Gastrocnemius medialis (tissue), 4 donors: ENCODE results near the gene RBMS3. TPM values are rescaled to one million over a fixed set of nuclear protein-coding genes. Genes with fewer than 3 reads are reported as not detected.
A peak's percentile ranks its signal among the peaks of the same experiment; 100 is the strongest.

Experiments
- ATAC-seq, 2 donors: fragments of 150-250 bp; one replicate each; pipeline ENCODE4 v1.9.1; 2016
- DNase-seq, 2 donors: peaks; one replicate each; pipeline ENCODE4 v3.0.0-alpha.2; 2019
- H3K27ac ChIP-seq, 4 donors: fragments of 200-600 bp; sonication (generic); 1 replicate in 1 of 4; 2 replicates in 3 of 4; pipeline ENCODE4 v1.5.1; 2016 to 2018; ENCODE audit warnings: mild to moderate bottlenecking in 2 of 4, moderate library complexity in 1 of 4
- H3K27me3 ChIP-seq, 3 donors: fragments of 200-600 bp; sonication (generic) in 2 of 3; 1 replicate in 1 of 3; 2 replicates in 2 of 3; pipeline versions ENCODE4 v1.5.1 to v1.6.0; 2016 to 2019; ENCODE audit warnings: mild to moderate bottlenecking in 1 of 3, moderate library complexity in 1 of 3
- H3K36me3 ChIP-seq, 2 donors: fragments of 200-600 bp; sonication (generic) in 1 of 2; one replicate each; pipeline ENCODE4 v1.5.1; 2017 to 2018
- H3K4me1 ChIP-seq, 2 donors: fragments of 200-600 bp; sonication (generic) in 1 of 2; one replicate each; pipeline ENCODE4 v1.5.1; 2016 to 2017; ENCODE audit warnings: mild to moderate bottlenecking in 2 of 2
- H3K4me3 ChIP-seq, 4 donors: fragments of 200-600 bp; sonication (generic) in 3 of 4; 1 replicate in 1 of 4; 2 replicates in 3 of 4; pipeline ENCODE4 v1.5.1; 2016 to 2019; ENCODE audit warnings: mild to moderate bottlenecking in 2 of 4
- H3K9me3 ChIP-seq, 3 donors: fragments of 200-600 bp; sonication (generic) in 2 of 3; 1 replicate in 1 of 3; 2 replicates in 2 of 3; pipeline ENCODE4 v1.5.1; 2016 to 2019
- CTCF ChIP-seq, 5 experiments: fragments of 450-650 bp in 3 of 5; fragments of 200-600 bp in 2 of 5; sonication (generic) in 2 of 5; IDR thresholded peaks in 4 of 5; conservative IDR thresholded peaks in 1 of 5; 1 replicate in 4 of 5; 2 replicates in 1 of 5; pipeline ENCODE4 v1.5.1; 2016 to 2019; ENCODE audit warnings: antibody characterized with exemption in 5 of 5, mild to moderate bottlenecking in 3 of 5, moderate library complexity in 3 of 5
- POLR2A ChIP-seq, 2 donors: fragments of 450-650 bp; IDR thresholded peaks; one replicate each; pipeline ENCODE4 v1.6.1; 2017; ENCODE audit warnings: antibody characterized with exemption in 2 of 2, mild to moderate bottlenecking in 2 of 2, moderate library complexity in 2 of 2
- in situ Hi-C, 4 donors: fragments of 200-750 bp; cut with MboI; loops; one replicate each; pipeline versions ENCODE4 v1.15.0 to v1.8.0; 2017; ENCODE audit warnings: low sequenced_read_pairs in 4 of 4
- intact Hi-C: fragments of 100-400 bp; cut with DNase I; formaldehyde crosslinking; loops from one replicate; pipeline ENCODE4 v1.15.1; 2023; ENCODE audit warnings: low total_unique reads
- total RNA-seq, 4 donors: library from RNA; depleted of rRNA; stranded (reverse); fragments of >200 nt; gene quantifications; one replicate each; pipeline versions ENCODE4 v1.1.0 to v1.2.3, GENCODE V29; 2016

RBMS3 gene
- total RNA-seq, 4 donors from 2014 or later, result 16.1 to 38.8 (median 22.7) TPM

GRCh38 chr3:29751647-29752314 is 470.9 kb downstream of the RBMS3 start:
- Histone ChIP-seq H3K4me3 (no peak overlapping the region), H3K4me1 (peaks cover 0 to 15% of the 10 kb centered on the region in 2 donors), H3K27me3 (no peaks in the 10 kb centered on the region), H3K9me3 (no peaks in the 10 kb centered on the region), H3K27ac (no peak overlapping the region), H3K36me3 (no peaks in the 10 kb centered on the region)
- ATAC-seq, result no peak
- intact Hi-C loops (no loop called here), in situ Hi-C loops (loop anchor here in 3 of 4 donors (25.0 kb wide), 2 partner anchors 464 to 839 kb away; partner anchors contain the start of gene RBMS3 (in 3 of the 3))
- TF ChIP-seq CTCF (IDR thresholded peaks at IDR 0.05 in 4 of 5, conservative IDR thresholded peaks at IDR 0.05 in 1 of 5) (no peak), POLR2A (IDR thresholded peaks at IDR 0.05) (no peak)
- no peak for DNase-seq

DNA sequence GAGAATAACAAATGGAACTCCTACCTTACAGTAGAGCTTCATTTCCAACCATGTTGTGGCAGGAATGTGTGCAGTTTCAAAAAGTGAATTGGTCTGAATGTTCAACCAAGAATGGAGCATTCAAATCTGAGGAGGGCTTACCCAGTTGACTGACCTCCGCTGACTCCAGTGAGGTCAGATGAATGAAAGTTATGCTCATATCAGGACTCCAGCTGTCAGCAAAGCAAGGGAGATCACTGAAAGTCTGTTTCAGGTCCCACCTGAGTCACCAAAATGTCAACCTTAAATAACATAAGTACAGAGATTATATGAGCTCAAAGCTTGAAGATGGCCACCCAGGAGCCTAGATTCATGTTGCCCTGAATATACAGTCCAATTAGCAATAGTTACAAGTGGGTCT is 473.5 kb downstream of the RBMS3 start:
- ATAC-seq (no peak), DNase-seq (no peak)
- in situ Hi-C loops, result loop anchor here in 3 of 4 donors (25.0 kb wide), 2 partner anchors 467 to 842 kb away; partner anchors contain the start of gene RBMS3 (in 3 of the 3)
- Histone ChIP-seq H3K4me3 (no peak overlapping the region), H3K36me3 (no peaks in the 10 kb centered on the region), H3K9me3 (no peaks in the 10 kb centered on the region), H3K4me1 (peaks cover 26 to 27% of the 10 kb centered on the region in 2 donors), H3K27ac (no peak overlapping the region), H3K27me3 (no peaks in the 10 kb centered on the region)
- intact Hi-C loops, result no loop called here
- TF ChIP-seq CTCF (IDR thresholded peaks at IDR 0.05 in 4 of 5, conservative IDR thresholded peaks at IDR 0.05 in 1 of 5), result no peak
- no peak for TF ChIP-seq POLR2A (IDR thresholded peaks at IDR 0.05)

DNA sequence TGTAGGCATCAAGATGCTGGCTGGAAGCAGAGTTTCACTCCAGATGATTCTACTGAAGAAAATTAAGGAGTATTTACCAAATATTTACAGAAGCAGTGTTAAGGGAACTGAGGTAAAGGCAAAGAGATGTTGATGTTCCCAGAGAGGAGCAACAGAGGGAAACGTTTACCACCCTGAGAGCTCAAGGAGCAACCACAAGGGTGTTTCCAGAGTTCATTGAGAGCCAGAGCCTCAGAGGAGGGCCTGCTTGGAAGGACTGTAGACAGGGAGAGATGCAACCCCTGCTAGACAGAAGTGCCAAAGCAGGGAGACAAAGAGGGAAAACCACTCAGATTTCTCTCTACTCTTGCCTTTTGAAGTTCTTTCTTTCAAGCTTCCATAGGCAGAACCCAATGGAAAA is 474.5 kb downstream of the RBMS3 start:
- H3K27ac ChIP-seq, result peak overlapping the region in 2 of 4 donors; percentile 16 to 25
- H3K27me3 ChIP-seq, result no peaks in the 10 kb centered on the region
- in situ Hi-C loops (loop anchor here in 3 of 4 donors (25.0 kb wide), 2 partner anchors 468 to 843 kb away; partner anchors contain the start of gene RBMS3 (in 3 of the 3)), intact Hi-C loops (loop anchor here (5.0 kb wide), 1 partner anchor 113 kb away; no protein-coding TSS in a partner anchor)
- peaks cover 32 to 37% of the 10 kb centered on the region in 2 donors for H3K4me1 ChIP-seq
- DNase-seq (no peak), ATAC-seq (no peak)
- H3K36me3 ChIP-seq, result no peaks in the 10 kb centered on the region
- TF ChIP-seq POLR2A (IDR thresholded peaks at IDR 0.05) (no peak), CTCF (IDR thresholded peaks at IDR 0.05 in 4 of 5, conservative IDR thresholded peaks at IDR 0.05 in 1 of 5) (no peak)
- H3K9me3 ChIP-seq, result no peaks in the 10 kb centered on the region
- no peak overlapping the region for H3K4me3 ChIP-seq

DNA sequence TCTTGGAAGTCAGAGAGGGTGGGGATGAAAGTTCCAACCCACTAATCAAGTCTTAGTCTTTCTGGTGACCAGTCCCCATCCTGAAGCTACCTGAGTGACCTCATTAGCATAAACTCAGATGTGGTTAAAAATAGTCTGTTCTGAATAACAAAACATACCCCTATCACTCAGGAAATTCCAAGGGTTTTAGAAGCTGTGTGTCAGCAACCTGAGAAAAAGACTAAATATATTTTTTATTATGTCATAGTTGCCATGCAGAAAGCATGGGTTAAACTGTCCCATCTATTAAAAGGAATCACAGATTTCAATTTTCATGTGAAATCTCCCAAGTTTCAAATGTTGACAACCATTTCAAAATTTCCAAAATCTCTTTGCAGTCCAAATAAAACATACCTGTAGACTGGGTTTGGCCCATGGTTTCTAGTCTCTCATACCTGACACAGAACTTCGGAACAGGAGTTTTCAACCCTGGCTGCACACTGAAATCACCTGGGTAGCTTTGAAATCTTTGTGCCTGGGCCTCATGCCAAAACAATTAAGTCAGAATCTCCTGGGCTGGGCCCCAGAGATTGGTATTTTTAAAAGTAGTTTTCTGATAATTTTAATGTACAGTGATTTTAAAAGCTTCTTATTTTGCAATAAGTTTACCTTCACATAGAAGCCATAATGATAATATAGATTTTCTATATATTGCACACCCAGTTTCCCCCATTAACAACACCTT is 476.3 kb downstream of the RBMS3 start:
- in situ Hi-C loops, result loop anchor here in 3 of 4 donors (25.0 kb wide), 2 partner anchors 470 to 845 kb away; partner anchors contain the start of gene RBMS3 (in 3 of the 3)

More for the DNA sequence above, 476.3 kb downstream of the RBMS3 start:
- no peaks in the 10 kb centered on the region for H3K27me3 ChIP-seq
- ATAC-seq, result no peak
- H3K36me3 ChIP-seq, result no peaks in the 10 kb centered on the region
- peaks cover 32 to 35% of the 10 kb centered on the region in 2 donors for H3K4me1 ChIP-seq
- H3K27ac ChIP-seq, result peak overlapping the region; percentile 71 to 82 (median 78)
- TF ChIP-seq CTCF (IDR thresholded peaks at IDR 0.05 in 4 of 5, conservative IDR thresholded peaks at IDR 0.05 in 1 of 5), result no peak
- no peak for TF ChIP-seq POLR2A (IDR thresholded peaks at IDR 0.05)
- no peak overlapping the region for H3K4me3 ChIP-seq
- no peak for DNase-seq
- H3K9me3 ChIP-seq, result no peaks in the 10 kb centered on the region
- intact Hi-C loops, result loop anchor here (5.0 kb wide), 1 partner anchor 115 kb away; no protein-coding TSS in a partner anchor
